NOMO-1 (cell line): ENCODE results near the gene ANKRD33B.
A peak's percentile ranks its signal among the peaks of the same experiment; 100 is the strongest.
"Not testable (repeated sequence)": the region's sequence is repeated elsewhere in the genome, so short reads cannot be mapped to it uniquely, and the experiment has no call there.

Experiments used
- DNase-seq, 2 experiments: peaks; one replicate each; lab custom pipeline; 2025; ENCODE audit not compliant: unreplicated experiment in 2 of 2; lab: John Stamatoyannopoulos, UW

ANKRD33B gene

DNA sequence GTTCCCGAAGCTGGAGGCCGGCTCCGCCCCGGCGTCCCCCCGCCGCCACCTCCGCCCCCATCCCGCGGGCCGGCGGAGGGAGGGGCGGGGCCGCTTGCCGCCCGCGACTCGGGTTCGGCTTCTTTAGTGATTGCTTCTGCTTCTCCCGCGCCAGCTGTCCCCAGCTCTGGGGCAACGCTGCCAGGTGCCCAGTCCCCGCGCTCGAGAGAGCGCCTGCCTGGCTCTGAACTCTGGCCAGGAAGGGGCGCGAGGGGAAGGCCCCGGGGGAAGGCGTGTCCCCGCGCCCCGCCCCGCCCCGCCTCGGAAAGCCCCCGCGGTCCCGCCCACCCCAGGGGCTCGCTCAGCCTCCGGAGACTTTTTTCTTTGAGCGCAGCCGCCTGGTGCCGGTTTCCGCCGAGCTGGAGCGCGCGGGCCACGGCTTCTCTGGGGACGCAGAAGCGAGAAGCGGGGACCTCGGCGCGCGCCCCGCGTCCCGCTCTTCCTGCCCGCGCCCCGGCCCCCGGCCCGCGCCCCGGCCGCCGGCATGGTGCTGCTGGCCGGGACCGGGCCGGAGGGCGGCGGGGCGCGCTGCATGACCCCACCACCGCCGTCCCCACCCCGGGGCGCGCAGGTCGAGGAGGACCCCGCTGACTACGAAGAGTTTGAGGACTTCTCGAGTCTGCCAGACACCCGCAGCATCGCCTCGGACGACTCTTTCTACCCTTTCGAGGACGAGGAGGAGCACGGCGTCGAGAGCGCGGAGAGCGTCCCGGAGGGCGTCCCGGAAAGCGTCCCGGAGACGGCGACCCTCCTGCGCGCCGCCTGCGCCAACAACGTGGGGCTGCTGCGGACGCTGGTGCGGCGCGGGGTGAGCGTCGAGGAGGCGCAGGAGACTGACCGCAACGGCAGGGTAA, at the start of gene ANKRD33B:
Gene ANKRD33B (plus strand): TSS at position 126 of the 893 bp plus-strand sequence. CDS start 398 bp downstream, at position 524.
- peak; percentile 96 to 99 for DNase-seq

DNA sequence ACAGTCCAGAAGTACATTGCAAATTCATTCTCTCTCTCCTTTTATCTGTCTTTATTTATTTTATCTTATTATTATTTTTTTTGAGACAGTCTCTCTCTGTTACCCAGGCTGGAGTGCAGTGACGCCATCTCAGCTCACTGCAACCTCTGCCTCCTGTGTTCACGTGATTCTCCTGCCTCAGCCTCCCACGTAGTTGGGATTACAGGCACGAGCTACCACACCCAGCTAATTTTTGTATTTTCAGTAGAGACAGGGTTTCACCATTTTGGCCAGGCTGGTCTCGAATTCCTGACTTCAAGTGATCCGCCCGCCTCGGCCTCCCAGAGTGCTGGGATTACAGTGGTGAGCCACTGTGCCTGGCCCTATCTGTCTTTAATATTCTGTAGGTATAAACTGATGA, 49.3 kb upstream of the ANKRD33B start:
- not testable (repeated sequence) for DNase-seq

DNA sequence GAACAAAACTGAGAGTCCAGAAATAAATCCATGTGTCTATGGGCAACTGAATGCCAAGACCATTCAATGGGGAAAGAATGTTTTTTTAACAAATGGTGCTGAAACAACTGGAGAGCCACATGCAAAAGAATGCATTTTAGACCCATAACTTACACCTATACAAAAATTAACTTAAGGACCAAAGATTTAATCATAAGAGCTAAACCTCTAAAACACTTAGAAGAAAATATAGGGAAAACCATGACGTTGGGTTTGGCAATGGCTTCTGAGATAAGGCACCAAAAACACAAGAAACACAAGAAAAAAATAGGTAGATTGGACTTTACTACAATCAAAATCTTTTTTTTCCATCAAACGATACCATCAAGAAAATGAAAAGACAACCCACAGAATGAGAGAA, 48.4 kb upstream of the ANKRD33B start:
- no peak for DNase-seq

DNA sequence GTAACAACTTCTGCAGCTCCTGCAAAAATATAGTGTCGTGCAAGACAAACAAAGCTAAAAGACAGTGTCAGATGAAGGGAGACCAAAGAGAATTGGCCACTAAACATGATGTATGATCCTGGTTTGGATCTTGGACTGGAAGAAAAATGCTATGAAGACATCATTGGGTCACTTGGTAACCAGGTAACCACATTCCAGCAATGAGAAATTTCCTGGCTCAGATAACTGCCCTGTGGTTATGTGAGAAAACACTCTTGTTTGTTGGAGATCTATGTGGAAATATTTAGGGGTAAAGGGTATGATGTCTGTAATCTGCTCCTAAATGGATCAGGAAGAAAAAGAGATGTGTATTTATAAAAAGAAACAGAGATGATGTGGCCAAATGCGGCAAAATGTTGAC, 45.5 kb upstream of the ANKRD33B start:
- DNase-seq: no peak

DNA sequence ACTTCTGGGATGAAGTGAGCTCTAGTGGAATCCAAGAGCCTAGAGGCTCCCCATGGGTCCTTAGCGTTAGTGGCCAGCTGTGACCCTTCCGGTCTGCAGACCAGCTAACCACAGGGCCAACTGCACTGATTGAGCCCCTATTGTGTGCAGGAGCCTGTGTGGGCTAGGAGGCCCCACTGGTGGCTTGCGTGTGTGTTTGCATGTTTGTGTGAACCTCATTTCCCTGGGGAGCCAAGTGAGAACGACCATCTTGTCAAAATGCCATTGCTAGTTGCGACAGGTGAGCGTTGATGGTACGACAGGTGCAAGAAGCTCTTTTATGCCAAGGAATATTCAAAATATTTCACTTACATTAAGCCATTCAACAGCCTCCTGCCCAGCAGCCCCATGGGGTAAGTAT, 44.1 kb upstream of the ANKRD33B start:
- DNase-seq: no peak

DNA sequence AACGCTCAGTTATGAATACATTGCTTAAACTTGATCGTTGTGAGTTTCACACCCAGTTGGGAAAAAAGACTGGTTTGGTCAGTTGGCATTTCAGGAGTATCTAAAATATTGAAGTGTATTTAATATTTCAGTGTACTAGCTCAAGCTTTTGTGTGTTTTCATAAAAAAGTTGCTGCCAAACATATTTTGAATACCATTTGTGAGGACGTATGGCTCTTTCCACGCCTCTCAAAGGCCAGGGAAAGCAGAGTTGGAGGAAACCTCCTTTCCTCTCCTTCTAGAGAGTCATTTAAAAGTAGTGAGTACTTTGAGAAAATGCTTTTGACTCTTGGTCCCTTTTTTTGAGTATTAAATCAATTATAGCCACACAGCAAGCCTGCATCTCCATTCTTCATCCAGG, 43.2 kb upstream of the ANKRD33B start:
- no peak for DNase-seq

DNA sequence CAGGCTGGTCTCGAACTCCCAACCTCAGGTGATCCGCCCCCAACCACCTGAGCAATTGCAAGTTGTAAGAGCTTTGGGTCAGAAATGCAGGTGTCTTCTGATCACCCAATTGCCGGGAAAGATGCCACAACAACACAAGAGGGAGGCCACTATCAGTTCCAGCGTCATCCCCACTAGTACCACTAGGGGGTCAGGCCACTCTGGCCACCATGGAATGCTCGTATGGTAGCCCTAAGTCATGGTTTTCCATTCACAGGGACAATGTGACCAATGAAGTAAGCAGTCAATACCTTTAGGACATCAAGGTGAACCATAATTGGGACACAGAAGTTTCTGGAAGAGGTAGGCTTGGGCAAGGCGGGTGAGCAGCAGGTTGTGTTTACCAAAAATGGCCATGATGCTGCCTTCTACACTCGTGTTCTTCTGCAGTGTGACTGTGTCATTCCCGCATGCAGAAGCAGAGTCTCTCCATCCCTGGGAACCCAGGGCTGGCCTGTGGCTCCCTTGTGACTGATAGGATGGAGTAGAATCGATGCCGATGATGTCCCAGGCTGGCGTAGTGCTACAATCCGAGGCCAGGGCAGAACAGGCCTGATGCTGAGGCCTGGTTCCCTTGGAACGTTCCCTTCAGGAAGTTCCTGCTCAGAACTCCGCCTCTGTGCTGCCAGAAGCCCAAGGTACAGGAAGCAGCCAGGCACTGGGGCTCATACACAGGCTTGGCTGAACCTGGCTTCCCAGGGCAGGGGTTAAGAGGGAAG, 42.2 kb upstream of the ANKRD33B start:
- DNase-seq: no peak

DNA sequence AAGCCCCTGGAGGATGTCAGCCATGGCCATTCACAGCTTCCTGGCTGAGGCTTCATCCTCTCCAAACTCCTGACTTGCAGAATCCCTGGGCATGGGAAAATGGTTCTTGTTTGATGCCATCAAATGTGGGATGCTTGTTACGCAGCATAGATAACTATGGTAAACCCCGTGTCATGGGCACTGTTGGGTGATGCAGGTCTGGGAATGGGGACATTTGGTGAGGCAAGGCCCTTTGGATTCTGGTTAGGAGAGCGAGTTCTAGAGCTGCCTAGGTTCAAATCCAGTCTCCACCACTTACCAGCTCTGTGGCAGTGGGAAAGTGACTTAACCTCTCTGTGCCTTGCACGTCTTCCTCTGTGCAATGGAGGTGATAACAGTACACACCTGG, 41.7 kb upstream of the ANKRD33B start:
- DNase-seq: no peak

DNA sequence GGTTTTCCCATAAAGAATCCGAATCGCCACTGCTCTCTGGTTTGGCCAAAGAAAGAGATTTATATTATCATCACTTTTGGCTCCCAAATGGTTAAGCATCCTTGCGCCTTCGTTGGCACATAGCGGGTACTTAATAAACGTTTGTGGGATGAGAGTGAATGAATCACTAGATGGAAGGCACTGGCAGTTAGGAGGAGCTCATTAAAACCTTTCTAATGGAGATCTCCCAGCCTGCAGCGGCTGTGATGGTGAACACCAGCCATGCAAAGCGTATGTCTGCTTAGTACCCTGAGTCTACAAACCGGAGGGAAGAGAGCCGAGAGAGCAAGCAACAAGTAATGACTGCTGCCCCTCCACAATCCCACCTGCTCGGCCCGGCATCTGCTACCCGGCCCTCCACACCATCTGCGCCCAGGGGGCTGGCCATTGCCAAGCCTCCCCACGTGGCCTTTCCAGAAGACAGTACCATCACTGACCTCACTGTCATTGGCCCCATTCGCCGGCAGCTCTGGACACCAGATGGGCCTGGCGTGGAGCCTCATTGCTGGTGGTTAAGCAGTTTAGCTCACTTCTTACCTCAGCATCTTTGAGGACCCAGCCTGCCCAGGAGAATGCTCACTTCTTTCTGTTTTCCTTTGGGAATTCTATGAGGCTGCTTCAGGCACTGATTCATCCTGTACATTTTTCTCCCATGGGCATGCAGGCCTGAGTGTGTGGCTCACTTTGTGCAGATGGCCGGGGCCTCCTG, 39.3 kb upstream of the ANKRD33B start:
- DNase-seq: no peak

DNA sequence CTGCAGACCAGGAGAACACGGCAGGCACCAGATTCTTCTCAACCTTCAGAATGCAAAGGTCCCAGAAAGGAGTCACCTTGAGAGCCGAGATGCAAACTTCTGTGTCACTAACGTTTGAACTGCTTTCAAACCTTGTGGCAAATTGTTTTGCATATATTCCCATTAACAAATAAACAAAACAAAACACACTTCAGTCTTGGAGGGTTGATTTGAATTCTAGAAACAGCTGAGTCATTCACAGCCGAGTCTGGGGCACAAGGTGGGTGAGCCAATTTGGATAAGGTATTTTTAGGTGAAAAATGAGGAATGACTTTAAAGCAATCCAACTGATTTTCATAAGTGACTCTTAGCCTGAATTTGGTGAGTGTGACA, 38.8 kb upstream of the ANKRD33B start:
- peak in 1 of 2 experiments; percentile 11 for DNase-seq

DNA sequence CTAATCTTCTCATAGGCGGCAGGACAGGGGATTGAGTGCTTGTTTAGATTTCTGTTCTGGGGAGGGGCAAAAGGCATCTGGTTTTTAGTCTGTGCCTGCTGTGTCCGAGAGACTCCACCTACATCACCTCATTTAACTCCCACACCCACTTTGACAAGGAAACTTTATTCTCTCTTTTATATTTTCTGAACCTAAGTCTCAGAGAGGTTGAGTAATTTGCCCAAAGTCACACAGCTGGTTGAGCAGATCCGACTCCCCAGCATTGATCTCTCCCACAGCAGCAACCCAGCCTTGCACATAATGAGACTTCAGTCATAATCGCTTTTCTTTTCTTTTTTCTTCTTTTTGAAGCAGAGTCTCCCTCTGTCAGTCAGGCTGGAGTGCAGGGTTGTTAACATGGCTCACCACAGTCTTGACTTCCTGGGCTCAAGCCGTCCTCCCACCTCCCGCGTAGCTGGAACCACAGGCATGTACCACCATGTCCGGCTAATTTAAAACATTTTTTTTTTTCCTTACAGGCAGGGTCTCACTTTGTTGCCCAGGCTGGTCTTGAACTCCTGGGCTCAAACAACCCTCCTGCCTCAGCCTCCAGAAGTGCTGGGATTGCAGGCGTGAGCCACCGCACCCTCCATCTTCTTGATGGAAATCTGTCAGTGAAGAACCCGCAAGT, 36.5 kb upstream of the ANKRD33B start:
- DNase-seq: no peak

DNA sequence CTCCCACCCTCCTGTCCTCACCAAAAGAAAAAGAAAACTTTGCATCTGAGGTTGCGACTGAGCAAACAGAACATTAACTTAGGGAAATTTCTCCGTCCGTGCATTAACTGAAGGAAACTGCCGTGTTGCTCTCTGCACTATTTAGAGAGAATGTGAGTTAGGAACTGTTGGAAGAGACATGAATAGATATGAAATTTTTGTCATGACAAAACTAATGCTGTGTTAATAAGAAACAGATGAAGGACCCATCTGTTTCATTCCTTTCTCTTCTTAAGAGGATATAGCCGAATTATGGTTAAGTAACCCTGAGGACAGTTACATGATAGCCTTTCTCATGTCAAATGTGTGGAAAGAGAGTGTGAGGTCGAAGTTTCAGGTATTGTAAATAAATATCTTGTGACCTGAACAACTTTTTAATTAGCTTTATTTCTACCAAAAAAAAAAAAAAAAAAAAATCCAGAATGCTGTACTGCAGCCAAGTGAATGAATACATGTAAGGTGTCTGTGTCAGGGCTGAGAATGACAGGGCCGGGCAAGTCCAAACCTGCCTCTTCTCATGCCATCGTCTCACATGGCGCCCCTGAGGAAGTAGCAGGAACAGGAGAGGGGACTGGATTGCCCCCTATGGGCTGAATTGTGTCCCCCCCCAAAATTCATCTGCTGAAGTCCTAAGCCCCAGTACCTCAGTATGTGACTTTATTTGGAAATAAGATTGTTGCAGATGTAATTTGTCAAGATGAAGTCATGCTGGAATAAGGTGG, 35.6 kb upstream of the ANKRD33B start:
- DNase-seq: peak; percentile 83 to 84

DNA sequence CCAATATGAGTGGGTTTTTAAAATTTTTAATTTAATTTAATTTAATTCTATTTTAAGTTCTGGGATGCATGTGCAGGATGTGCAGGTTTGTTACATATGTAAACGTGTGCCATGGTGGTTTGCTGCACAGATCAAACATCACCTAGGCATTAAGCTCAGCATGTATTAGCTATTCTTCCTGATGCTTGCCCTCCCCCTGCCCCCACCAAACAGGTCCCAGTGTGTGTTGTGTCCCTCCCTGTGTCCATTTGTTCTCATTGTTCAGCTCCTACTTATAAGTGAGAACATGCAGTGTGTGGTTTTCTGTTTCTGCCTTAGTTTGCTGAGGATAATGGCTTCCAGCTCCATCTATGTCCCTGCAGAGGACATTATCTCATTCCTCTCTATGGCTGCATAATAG, 35.0 kb upstream of the ANKRD33B start:
- DNase-seq: no peak

DNA sequence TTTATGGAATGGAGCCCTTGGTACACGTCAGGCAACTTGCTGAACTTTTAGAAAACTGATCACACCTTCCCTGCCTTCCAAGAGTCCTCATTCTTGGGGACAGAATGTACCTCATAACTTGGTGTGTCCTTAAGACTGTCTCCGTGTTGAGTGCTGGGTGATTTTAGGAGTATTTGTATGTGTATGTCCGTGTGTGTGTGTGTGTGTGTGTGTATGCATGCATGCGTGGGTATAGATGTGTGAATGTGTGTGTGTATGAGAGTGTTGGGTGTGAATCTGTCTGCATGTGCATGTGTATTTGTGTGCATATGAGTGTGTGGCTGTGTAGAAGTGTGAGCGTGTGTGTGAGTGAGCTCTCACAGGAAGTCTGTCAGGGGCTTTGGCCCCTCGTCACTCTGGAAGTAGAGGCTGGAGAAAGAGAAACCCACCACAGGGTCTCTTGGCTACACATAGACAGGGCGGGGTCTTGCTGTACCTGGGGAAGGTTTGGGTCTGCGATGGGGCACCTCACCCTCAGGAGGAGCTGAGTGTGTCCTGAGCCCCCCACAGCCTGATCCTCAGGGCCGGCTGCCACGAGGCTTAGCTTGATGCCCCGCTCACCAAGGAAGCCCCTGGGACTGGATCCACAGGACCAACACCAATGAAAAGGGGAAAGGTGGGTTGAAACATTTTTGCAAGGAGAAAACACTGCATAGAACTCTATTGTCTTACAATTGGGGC, 33.1 kb upstream of the ANKRD33B start:
- no peak for DNase-seq

DNA sequence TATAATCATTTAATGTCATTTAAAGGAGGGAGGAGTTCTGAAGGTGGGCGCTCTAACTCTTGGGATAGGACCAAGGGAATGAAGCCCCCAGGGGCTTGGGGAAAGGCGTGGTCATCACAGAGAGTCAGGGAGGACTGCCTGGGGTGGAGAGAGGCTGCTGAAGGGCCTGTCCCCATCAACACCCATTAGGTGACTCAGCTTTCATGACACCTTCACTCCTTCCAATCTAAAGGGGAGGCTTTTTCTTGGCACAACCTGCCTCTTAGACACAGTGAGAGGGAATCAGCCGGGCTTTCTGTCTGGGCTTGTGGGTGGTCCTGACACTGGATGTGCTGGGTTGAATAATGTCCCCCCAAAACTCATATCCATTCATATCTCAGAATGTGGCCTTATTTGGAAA, 31.4 kb upstream of the ANKRD33B start:
- no peak for DNase-seq

DNA sequence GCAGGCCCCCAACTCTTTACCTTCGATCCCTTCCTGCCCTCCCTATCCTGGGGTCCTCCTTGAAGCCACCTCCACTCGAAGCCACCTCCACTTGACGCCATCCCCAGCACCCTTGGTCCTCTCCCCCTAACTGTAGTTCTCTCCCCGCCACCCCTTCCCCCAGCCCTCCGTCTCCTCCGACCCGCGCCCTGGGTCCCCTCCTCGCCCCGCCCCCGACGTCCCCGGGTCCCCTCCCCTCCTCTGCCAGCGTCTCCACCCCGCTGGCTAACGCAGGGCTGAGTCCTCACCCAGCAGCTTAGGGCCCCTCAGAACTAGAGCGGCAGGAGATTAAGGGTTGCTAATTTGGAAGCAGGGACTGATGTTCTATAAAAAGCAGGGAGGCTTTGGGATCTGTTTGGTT, 30.6 kb upstream of the ANKRD33B start:
- no peak for DNase-seq

DNA sequence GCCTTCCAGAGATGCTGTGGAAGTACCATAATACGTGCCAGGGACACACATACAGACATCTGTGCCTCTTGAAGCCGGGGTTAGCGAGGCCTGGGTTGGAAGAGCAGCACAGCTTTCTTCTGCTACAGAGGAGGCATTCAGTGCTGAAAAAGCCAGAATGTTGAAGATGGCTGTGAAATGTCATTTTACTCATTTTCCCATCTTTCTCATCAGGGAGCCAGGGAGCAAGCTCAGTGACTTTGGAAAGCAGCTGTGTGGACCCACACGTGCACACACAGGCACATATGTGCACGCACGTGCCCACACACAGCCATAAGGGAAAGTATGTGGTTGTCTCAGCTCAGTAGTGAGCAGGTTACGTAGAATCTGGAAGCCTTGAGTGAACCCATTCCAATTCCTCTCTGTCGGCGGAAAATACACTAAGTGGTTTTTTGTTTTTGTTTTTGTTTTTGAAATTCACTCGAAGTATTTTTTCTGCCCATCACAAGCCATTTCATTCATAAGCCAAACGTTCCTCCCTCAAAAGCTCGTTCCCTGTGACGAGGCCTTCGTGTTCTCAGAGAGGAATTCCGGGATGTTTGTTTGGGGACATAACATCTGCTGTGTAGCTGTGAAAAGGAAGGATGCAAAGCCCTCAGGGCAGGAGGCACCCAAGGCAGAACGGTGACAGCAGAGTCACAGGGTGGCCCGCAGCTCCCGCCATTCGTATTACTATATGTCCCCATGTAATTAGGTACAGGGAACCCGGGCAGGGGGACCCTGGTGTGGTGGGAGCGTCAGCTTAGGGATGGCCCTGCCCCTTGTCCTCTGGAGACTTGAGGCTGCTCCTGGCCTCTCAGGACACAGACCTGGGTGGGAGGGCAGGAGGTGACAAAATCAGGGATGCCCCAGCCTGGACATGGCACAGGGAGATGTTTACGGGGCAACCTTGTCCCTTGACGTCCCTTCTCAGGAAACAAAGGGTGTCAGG, 29.0 kb upstream of the ANKRD33B start:
- no peak for DNase-seq

DNA sequence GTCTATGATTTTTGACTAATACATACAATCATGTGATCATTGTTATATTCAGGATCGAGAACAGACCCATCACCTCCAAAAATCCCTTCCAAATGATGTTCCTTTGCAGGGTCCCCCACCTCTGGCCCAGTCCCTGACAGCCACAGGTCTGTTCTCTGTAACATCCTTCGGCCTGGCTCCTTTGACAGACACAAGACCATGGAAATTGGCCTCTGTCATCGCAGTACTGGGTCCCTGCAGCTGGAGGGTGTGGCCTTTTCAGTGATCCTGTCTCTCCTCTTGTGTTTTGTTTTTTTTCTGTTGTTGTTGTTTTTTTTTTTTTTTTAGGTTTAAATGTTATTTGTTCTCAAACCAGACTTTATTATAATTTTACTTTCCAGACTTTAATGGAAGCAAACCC, 27.4 kb upstream of the ANKRD33B start:
- peak in 1 of 2 experiments; percentile 65 for DNase-seq
